Measurements from ENCODE around the gene PDE6A.
A peak's percentile ranks its signal among the peaks of the same experiment; 100 is the strongest.

PDE6A gene

DNA sequence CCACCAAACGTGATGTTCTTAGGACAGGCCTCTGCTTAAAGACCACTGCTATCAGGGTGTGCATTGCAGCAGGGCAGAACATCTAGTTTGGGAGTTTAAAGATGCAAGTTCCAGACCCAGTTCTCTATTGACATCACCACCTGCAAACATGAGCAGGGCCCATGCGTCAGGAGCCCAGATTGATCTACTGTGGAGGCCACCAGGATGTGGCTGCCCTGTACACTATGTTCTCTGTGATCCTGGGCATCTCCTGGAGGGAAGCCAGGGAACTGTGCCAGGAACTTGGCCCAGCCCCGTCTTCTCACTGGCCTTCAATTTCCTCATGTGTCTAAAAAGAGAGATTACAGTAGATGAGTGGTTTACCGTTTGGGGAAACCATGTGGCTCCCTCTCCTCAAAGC is 87.1 kb downstream of the PDE6A start:
- peak in 1 of 2 experiments; percentile 26 for DNase-seq (ENCODE audit: low read depth in 1 of 2, low spot score in 1 of 2)
- H3K27ac ChIP-seq (replicated peaks) = no peak overlapping the region
- no peak for TF ChIP-seq GABPA (IDR thresholded peaks at IDR 0.05; ENCODE audit: low read depth)
- TF ChIP-seq POLR2AphosphoS5 (IDR thresholded peaks at IDR 0.05; ENCODE audit: low read depth) = no peak
- TF ChIP-seq SPI1 (IDR thresholded peaks at IDR 0.05; ENCODE audit: borderline replicate concordance, low read depth) = no peak
- TF ChIP-seq, protein P1, sequence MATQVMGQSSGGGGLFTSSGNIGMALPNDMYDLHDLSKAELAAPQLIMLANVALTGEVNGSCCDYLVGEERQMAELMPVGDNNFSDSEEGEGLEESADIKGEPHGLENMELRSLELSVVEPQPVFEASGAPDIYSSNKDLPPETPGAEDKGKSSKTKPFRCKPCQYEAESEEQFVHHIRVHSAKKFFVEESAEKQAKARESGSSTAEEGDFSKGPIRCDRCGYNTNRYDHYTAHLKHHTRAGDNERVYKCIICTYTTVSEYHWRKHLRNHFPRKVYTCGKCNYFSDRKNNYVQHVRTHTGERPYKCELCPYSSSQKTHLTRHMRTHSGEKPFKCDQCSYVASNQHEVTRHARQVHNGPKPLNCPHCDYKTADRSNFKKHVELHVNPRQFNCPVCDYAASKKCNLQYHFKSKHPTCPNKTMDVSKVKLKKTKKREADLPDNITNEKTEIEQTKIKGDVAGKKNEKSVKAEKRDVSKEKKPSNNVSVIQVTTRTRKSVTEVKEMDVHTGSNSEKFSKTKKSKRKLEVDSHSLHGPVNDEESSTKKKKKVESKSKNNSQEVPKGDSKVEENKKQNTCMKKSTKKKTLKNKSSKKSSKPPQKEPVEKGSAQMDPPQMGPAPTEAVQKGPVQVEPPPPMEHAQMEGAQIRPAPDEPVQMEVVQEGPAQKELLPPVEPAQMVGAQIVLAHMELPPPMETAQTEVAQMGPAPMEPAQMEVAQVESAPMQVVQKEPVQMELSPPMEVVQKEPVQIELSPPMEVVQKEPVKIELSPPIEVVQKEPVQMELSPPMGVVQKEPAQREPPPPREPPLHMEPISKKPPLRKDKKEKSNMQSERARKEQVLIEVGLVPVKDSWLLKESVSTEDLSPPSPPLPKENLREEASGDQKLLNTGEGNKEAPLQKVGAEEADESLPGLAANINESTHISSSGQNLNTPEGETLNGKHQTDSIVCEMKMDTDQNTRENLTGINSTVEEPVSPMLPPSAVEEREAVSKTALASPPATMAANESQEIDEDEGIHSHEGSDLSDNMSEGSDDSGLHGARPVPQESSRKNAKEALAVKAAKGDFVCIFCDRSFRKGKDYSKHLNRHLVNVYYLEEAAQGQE (IDR thresholded peaks at IDR 0.05; ENCODE audit: insufficient replicate concordance, low read depth) = no peak
- TF ChIP-seq, protein P2, sequence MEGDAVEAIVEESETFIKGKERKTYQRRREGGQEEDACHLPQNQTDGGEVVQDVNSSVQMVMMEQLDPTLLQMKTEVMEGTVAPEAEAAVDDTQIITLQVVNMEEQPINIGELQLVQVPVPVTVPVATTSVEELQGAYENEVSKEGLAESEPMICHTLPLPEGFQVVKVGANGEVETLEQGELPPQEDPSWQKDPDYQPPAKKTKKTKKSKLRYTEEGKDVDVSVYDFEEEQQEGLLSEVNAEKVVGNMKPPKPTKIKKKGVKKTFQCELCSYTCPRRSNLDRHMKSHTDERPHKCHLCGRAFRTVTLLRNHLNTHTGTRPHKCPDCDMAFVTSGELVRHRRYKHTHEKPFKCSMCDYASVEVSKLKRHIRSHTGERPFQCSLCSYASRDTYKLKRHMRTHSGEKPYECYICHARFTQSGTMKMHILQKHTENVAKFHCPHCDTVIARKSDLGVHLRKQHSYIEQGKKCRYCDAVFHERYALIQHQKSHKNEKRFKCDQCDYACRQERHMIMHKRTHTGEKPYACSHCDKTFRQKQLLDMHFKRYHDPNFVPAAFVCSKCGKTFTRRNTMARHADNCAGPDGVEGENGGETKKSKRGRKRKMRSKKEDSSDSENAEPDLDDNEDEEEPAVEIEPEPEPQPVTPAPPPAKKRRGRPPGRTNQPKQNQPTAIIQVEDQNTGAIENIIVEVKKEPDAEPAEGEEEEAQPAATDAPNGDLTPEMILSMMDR (IDR thresholded peaks at IDR 0.05; ENCODE audit: insufficient read depth, low read length) = no peak
- H3K27me3 ChIP-seq (ENCODE audit: insufficient read depth, poor library complexity, severe bottlenecking) = no peaks in the 10 kb centered on the region
- no peak overlapping the region for H3K4me3 ChIP-seq (replicated peaks; ENCODE audit: insufficient read depth, low read length)

DNA sequence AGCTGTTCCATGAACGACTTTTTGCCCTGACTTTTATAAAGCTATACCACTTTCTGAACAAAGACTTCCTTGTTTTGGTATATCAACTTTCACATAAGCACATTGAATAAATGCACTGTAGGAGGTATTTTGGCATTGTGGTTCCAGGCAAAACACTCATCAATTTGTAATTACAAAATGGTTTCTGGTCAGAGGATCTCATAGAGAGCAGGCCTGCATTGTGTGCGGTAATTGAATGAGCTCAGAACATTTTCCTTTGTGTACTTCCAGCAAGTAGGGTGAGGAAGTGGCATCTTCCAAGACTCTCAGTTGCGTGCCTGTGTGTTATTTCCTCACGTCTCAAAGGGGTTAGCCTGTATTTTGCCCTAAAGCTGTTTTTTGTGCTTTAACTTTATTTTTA is 89.2 kb downstream of the PDE6A start:
- no peak overlapping the region for H3K27ac ChIP-seq (replicated peaks)
- no peak for DNase-seq (ENCODE audit: low read depth in 1 of 2, low spot score in 1 of 2)

DNA sequence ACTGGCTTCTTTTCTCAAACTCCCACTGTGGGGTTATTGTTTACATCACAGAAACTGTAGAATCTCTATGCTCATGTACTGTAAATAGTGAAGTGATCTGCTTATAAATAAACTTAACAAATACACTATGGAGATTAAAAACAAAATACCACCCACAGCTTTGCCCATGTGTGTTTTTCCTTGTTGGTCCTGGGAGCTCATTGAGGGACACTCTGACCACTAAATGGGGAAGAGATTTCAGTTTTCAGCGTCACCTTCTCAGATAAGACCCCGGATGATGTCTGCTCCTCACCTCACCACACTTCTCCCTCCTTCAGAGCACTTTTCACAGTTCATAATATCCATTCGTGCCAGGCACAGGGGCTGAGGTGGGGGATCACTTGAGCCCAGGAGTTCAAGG is 89.7 kb downstream of the PDE6A start:
- H3K4me3 ChIP-seq (replicated peaks; ENCODE audit: insufficient read depth, low read length) = no peak overlapping the region
- H3K27ac ChIP-seq (replicated peaks) = no peak overlapping the region
- DNase-seq (ENCODE audit: low read depth in 1 of 2, low spot score in 1 of 2) = no peak
- TF ChIP-seq, protein P1 (IDR thresholded peaks at IDR 0.05; ENCODE audit: insufficient replicate concordance, low read depth) = no peak
- TF ChIP-seq, protein P2 (IDR thresholded peaks at IDR 0.05; ENCODE audit: insufficient read depth, low read length) = no peak
- TF ChIP-seq POLR2AphosphoS5 (IDR thresholded peaks at IDR 0.05; ENCODE audit: low read depth) (no peak), GABPA (IDR thresholded peaks at IDR 0.05; ENCODE audit: low read depth) (no peak), SPI1 (IDR thresholded peaks at IDR 0.05; ENCODE audit: borderline replicate concordance, low read depth) (no peak)
- H3K27me3 ChIP-seq (ENCODE audit: insufficient read depth, poor library complexity, severe bottlenecking) = no peaks in the 10 kb centered on the region

More for the DNA sequence above, 89.2 kb downstream of the PDE6A start:
- no peaks in the 10 kb centered on the region for H3K27me3 ChIP-seq (ENCODE audit: insufficient read depth, poor library complexity, severe bottlenecking)
- no peak overlapping the region for H3K4me3 ChIP-seq (replicated peaks; ENCODE audit: insufficient read depth, low read length)
- TF ChIP-seq, protein P1 (IDR thresholded peaks at IDR 0.05; ENCODE audit: insufficient replicate concordance, low read depth) = no peak
- no peak for TF ChIP-seq GABPA (IDR thresholded peaks at IDR 0.05; ENCODE audit: low read depth)
- TF ChIP-seq POLR2AphosphoS5 (IDR thresholded peaks at IDR 0.05; ENCODE audit: low read depth) = no peak
- TF ChIP-seq, protein P2 (IDR thresholded peaks at IDR 0.05; ENCODE audit: insufficient read depth, low read length) = no peak
- TF ChIP-seq SPI1 (IDR thresholded peaks at IDR 0.05; ENCODE audit: borderline replicate concordance, low read depth) = no peak

All from HL-60 (cell line).